ENCODE measurements around the gene TCTA. TPM values are rescaled to one million over a fixed set of nuclear protein-coding genes. Genes with fewer than 3 reads are reported as not detected.

The TCTA gene
- total and polyA plus RNA-seq, 9 of the 15 experiments (the other 6 are each of a cell fraction or from before 2014, with no cell fraction given): 4.0 to 15.4 (median 8.2) TPM

- TF ChIP-seq TFE3 (CRISPR knock-in tag; IDR thresholded peaks at IDR 0.05) (peak; percentile 75), RBBP5 (IDR thresholded peaks at IDR 0.05; ENCODE audit: borderline replicate concordance, insufficient read depth, low read length, poor library complexity, severe bottlenecking) (no peak), CAMTA2 (CRISPR knock-in tag; conservative IDR thresholded peaks at IDR 0.05) (no peak), SMC3 (conservative IDR thresholded peaks at IDR 0.05; ENCODE audit: insufficient read depth, low read depth, low read length) (no peak), POLR2A (conservative IDR thresholded peaks at IDR 0.05) (no peak), ZNF644 (tag; IDR thresholded peaks at IDR 0.05; ENCODE audit: low read depth) (no peak), ZNF23 (CRISPR knock-in tag; IDR thresholded peaks at IDR 0.05) (no peak), PREB (CRISPR knock-in tag; IDR thresholded peaks at IDR 0.05) (no peak), HIVEP1 (CRISPR knock-in tag; IDR thresholded peaks at IDR 0.05) (no peak), KDM5B (IDR thresholded peaks at IDR 0.05; ENCODE audit: insufficient replicate concordance, low read depth, low read length) (no peak), NR1H2 (CRISPR knock-in tag; IDR thresholded peaks at IDR 0.05) (no peak), KLF10 (CRISPR knock-in tag; IDR thresholded peaks at IDR 0.05) (no peak), SIRT6 (IDR thresholded peaks at IDR 0.05; ENCODE audit: low read depth, low read length) (no peak), SETDB1 (IDR thresholded peaks at IDR 0.05; ENCODE audit: low read length) (no peak), HNRNPK (IDR thresholded peaks at IDR 0.05; ENCODE audit: low read depth, low read length, poor library complexity, severe bottlenecking) (no peak), TEAD1 (CRISPR knock-in tag; IDR thresholded peaks at IDR 0.05) (no peak)
These were observed 1.1 kb downstream of the TCTA start (continued) for GRCh38 chr3:49413338-49413734.

Data from K562 (cell line).